Tibial nerve (tissue), 3 donors: ENCODE data around the gene VTN.

Source experiments
- EP300 ChIP-seq, 2 donors: sonication (generic); formaldehyde crosslinking; IDR thresholded peaks; one replicate each; pipeline ENCODE4 v1.6.1; 2017; ENCODE audit warnings: antibody characterized with exemption in 2 of 2, mild to moderate bottlenecking in 1 of 2
- POLR2A ChIP-seq, 2 donors: fragments of 450-650 bp; IDR thresholded peaks; one replicate each; pipeline ENCODE4 v1.6.1; 2017; ENCODE audit warnings: antibody characterized with exemption in 2 of 2, mild to moderate bottlenecking in 2 of 2, moderate library complexity in 2 of 2

DNA sequence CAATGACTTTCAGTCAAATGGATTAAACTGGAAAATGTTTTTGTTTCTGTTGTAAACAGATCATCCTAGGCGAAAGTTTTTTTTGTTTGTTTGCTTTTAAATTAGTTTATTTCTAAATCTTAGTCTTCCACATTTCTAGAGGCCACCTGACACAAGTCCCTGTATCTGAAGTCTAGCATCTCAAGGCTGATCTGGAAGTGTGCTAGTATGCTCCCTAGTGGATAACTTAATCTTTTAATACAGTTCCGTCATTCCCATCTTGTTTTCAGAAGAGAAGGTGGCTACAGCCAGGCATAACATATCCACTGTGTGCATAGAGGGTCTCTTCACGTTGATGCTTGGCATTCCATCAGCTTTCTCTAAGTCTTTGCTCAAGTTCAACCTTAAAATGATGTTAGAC lies 42.4 kb downstream of the VTN start:
- no peak for TF ChIP-seq EP300 (IDR thresholded peaks at IDR 0.05)
- no peak for TF ChIP-seq POLR2A (IDR thresholded peaks at IDR 0.05)
